Stimulated activated CD8-positive, alpha-beta memory T cell treated with anti-CD3 and anti-CD28 coated beads, Interleukin-12 subunit alpha, Interleukin-12 subunit beta, amount 100 ng/mL, for 24 hours (primary cell): ENCODE data around the gene KASH5.

ENCODE experiments used
- DNase-seq: peaks from one replicate; pipeline ENCODE4 v3.0.0-alpha.2; 2020; ENCODE audit errors: extremely low read depth

The KASH5 gene

DNA sequence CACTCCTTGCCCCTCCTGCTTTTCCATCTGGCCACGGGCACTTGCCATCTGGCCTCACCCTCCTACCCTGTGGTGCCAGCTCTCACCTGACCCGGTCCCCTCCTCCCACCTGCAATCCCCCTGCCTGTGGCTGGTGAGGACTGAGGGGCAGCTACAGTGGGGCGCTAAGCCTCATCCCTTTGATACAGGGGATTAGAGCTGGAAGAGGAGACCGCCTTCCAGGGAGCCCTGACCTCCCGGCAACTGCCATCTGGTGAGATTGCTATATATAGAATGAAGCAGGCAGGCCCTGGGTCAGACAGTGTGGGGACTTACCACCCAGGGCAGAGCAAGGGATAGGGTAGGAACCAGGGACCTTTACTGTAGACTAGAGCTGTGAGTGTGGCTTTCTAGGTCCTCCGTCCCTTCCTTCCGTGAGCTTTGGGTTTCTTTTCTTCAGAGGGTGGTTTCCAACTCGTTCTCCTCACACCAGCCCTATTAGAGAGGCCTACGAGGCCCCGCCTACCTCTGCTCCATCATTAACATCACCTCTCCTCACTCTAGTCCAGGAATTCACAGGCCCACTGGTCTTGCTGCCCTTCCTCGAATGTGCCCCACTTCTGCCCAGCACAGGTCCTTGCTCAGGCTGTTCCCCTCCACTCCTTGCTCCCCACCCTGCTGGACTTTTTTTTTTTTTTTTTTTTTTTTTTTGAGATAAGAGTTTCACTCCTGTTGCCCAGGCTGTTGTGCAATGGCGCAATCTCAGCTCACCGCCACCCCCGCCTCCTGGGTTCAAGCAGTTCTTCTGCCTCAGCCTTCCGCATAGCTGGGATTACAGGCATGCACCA lies 7.7 kb downstream of the KASH5 start:
- no peak for DNase-seq

DNA sequence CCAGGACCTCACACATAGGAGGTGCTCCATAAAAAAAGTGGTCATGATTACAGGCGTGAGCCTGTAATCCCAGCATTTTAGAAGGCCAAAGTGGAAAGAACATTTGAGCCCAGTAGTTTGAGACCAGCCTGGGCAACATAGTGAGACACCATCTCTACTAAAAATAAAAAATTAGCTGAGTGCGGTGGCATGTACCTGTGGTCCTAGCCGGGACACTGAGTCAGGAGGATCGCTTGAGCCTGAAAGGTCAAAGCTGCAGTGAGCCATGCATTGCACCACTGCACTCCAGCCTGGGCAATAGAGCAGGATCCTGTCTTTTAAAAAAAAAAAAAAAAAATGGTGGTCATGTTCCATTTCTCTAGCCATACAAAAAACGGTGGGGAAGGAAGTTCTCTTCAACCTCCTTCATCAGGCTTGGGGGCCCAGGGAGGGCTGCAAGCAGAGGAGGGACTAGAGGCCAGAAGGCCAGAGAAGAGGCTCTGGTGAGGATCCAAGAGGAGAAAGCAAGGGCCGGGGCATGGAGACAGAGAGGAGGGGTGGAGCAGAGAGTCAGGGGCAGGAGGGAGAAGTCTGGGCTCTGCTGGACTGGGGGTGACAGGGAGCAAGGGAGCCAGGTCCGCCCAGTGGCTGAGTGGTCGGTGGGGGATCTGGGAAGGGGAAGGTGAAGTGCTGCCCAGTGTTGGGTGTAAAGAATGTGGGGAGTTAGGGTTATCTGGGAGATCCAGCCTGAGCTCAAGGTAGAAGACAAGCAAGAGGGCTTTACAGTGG lies 8.9 kb downstream of the KASH5 start:
- no peak for DNase-seq

DNA sequence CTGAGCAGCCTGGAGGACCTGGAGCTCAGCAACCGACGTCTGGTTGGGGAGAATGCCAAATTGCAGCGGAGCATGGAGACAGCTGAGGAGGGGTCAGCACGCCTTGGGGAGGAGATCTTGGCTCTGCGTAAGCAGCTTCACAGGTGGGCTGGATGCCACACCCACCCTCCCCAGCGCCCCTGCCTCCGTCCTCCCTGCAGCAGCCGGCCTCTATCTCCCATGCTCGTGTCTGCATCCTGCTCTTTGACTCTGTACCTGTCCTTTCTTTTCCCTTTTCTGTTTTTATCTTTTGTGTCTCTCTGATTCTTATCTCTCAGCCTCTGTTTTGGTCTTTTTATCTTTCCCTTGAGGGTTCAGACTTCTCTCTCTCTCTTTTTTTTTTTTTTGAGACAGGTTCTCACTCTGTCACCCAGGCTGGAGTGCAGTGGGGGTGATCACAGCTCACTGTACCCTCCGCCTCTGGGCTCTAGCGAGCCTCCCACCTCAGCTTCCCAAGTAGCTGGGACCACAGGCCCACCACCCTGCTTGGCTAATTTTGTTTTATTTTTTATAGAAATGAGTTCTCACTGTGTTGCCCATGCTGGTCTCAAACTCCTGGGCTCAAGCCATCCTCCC lies 10.1 kb downstream of the KASH5 start:
- no peak for DNase-seq

DNA sequence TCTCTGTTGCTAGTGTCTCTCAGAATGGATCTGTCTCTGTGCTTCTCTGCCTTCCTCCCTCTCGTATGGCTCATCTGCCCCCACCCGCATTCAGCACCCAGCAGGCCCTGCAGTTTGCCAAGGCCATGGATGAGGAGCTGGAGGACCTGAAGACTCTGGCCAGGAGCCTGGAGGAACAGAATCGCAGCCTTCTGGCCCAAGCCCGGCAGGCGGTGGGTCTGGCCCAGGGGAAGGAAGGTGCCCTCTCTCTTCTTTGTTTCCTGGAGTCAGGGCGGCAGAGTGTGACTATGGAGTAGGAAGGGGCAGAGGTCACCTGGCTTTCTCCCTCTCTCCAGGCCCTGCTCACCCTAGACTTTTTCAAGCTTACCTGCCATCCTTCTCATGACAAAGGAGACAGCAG lies 10.9 kb downstream of the KASH5 start:
- no peak for DNase-seq

DNA sequence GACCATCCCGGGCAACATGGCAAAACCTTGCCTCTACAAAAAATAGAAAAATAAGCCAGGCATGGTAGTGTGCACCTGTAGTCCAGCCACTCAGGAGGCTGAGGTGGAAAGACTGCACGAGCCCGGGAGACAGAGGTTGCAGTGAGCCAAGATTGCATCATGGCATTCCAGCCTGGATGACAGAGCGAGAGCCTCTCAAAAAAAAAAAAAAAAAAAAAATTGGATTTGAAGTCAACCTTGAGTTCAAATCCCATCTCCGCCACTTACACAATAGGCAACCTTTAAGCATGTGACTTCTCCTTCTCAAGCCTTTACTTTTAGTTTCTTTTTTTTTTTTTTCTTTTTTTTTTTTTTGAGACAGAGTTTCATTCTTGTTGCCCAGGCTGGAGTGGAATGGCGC lies 12.0 kb downstream of the KASH5 start:
- DNase-seq: no peak

DNA sequence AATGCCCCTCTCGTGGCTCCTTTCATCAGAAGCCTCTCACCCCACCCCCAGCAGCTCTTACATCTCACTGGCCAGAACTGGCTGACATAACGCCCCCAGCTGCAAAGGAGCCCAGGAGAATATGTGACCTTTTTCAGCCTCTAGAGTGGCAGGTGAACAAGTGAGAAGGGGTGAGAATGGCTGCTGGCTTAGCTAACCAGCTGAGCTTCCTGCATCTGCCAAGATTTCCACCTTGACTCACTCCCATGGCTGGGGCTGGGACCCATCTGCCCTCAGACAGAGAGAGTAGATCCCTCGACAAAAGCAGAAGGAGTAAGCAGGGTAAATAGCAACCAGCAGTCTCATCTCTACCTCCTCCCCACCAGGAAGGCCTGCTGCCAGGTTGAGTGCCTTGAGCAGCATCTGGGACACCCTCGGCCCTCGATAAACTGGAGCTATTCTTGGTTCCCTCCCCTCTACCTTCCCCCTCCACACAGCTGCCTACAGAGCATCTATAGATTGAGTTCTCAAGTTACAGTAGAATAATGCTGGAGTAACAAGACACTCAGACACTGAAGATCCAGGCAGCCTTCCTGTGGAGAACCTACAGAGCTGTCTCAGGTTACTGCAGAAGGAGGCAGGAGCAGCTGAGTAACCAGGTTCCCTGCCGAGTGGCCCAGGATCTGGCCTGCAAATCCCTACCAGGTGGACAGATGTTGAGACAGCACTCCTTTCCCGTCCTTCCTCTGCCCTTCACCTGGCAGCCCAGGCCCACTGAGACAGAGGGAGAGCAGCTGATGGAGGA lies 15.5 kb downstream of the KASH5 start:
- DNase-seq: no peak

DNA sequence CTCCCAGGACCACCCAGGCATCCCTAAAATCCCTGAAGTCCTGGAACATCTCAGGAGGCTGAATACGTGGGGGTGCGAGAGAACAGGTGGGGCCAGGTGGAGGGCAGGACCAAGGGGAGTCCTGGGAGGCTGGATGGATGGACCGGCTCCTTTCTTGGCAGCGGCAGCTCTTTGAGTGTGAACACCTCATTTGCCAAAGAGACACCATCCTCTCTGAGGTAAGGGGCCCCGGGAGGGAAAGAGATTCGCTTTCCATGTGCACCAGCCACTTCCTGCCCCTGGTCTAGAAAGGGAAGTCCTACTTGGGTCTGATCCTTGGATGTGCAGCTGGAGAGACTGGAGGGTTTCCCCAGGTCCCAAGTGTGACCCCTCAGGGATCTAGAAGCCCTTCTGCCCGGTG lies 19.0 kb downstream of the KASH5 start:
- no peak for DNase-seq

DNA sequence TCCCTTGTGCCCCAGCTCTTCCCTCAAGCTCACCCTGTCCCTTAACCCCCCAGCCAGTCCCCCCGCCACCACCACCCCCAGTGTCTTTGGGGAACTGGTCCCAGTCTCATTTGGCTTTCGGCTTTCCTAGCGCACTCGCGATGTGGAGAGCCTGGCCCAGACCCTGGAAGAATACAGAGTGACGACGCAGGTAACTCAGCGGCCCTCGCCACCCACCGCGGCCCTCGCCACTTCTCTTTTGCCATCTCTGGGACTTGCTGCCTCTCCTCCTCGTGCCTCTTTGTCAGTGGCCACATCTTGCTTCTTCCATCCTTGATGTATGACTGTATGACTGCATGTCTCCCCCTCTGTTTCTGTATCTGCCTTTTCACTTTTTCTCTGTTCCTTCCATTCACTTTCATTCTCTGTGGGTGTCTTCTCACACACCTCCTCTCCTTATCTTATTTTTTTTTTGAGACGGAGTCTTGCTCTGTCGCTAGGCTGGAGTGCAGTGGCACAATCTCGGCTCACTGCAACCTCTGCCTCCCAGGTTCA lies 19.5 kb downstream of the KASH5 start:
- DNase-seq: no peak

DNA sequence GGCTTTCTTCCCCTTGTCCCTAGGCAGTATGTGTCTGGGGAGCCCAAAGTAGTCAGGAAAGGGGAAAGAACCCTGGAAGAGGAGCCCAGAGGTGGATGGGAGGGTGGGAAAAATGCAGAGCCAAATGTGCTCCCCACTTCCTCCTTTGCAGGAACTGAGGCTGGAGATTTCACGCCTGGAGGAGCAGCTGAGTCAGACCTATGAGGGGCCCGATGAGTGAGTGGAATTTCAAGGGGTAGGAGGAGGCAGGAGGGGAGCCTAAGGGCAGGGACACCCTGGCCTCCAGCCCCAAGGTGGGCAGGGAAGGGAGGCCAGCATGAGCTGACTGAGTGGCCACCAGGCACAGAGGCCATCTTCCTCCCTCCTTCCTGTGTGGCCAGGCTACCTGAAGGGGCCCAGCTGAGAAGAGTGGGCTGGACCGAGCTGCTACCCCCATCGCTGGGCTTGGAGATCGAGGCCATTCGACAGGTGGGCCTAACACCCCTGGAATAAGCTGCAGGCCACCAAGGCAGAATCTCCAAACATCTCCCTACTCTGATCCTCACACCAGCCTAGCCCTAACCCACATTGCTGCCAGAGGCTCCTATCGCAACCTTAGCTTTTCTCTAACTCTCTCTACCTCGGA lies 20.9 kb downstream of the KASH5 start:
- DNase-seq: no peak

DNA sequence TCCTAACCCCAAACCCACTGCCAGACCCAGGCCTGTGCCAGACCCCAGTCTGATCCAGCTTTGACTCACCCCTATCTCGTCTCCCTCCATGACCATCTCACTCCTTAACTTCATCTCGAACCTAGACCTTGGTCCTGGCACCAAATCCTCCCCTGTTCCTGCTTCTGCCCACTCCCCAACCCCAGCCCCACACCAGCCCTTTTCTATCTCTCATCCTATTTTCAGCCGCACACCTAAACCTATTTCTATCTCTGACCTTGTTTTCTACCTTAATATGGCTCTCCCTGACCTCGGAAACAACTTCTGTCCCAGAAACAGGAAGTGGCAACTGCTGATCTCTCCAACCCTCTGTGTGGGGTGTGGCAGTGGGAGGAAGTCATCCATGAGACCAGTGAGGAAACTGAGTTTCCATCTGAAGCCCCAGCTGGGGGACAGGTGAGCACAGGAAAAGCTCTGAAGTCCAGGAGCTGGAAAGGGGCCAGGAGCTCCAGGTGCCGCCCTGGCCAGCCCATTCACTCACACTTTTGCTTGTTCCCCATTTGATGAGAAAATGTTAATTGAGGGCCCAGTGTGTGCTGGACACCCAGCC lies 21.5 kb downstream of the KASH5 start:
- no peak for DNase-seq

DNA sequence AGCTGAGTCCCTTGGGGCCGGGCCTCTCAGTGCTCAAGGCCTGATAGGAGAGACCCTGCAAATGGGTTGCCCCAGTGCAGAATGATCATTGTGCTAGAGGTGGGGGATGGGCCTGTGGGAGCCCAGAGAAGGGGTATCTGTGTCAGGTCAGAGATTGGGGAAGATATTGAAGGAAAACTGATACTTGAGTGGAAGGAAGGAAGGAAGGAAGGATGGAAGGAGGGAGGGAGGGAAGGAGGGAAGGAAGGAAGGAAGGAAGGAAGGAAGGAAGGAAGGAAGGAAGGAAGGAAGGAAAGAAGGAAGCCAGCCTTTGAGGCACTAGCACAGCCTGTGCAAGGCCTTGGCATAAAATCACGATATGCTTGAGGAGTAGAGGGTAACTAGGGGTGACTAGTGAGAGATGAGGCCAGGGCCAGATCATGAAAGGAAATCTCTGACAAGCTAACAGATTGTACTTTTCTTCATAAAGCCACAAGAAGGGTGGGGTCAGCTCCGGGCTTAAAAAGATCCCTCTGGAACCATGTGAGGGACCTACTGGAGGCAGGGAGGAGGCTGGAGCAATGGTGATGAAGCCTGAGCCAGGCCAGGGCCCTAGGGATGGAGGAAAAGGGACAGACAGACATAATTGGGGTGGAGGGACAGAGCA lies 23.8 kb downstream of the KASH5 start:
- DNase-seq: no peak

DNA sequence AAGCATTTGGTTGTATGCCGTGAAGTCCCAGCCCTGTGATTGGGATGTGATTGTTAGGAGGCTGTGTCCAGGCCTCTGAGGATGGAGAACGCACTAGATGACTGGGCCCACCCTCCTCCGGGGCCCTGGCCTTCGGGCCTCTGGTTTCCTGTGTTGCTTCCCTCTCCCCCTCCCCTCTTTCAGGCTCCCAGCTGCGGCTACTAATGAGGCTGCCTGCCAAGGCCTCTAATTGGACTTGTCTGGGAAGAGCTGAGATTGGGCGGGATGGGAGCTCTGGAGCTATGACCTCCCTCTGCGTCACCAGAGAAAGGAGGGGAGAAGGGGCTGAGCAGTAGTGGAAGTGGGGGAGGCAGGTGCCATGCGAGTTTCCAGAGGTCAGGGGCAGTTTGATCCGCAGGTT lies 25.3 kb downstream of the KASH5 start:
- no peak for DNase-seq

DNA sequence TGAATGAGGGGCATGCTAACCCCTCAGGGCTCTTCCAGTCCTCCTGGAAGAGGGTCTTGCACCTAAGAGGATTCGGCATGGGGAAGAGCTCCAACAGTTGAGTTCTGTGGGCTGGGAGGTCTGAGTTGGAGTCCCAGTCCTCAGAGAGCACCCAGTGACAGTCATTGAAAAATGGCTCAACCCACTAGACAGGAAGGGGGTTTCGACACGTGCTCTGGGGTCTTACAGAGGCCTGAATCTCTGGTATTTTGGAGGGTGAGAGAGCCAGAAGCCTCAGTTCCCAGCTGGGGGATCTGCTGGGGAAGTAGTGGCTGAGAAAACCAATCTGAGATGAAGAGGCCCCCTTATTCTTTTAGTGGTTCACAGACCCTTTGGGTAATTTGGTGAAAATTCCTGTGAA lies 26.2 kb downstream of the KASH5 start:
- no peak for DNase-seq

DNA sequence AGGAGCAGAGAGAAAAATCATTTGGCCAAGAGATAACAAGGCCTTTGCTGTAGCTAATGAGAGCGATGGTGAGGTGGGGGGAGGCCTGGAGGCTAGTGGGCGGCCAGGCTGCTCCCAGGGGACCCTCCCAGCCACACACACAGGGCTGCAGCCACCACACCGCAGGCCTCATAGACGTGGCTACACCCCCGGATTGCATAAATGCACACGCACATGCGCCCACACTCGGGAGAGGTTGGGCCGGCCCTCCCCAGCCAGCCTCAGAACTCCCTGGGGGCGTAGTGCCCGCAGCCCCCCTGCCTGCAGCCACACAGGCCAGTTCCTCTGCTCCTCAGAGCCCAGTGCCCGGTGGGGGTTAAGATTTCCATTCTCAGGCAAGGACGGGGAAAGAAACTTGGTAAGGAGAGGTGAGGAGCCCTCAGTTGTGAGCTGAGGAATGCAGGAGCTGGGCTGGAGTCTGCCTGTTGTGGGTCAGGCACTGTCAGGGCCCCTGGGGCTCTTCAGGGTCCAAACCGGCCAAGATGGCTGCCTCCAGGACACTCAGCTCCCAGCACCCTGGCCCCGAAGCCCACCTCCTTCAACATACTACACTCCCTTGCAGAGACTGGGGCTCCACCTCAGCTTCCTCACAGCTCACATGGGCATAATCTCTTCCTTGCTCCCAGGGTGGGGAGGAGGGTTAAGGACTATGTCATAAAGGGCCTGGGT lies 27.2 kb downstream of the KASH5 start:
- no peak for DNase-seq

DNA sequence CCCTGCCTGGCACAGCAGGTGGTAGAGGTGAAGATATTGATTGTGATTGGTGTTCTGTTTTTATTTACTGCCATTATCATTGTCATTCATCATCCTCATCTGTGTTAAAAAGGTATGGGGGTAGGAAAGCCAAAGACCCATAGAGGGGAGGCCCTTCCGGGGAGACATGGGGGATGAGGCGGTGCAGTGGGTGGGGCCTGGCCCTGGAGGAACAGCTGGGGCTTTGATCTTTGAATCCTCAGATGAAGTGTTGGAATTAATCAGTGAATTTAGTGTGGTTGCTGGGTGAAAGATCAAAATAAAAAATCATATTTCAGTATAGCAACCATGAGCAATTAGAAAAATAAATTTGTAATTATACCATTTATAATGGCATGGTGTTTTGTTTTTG lies 27.8 kb downstream of the KASH5 start:
- DNase-seq: no peak

DNA sequence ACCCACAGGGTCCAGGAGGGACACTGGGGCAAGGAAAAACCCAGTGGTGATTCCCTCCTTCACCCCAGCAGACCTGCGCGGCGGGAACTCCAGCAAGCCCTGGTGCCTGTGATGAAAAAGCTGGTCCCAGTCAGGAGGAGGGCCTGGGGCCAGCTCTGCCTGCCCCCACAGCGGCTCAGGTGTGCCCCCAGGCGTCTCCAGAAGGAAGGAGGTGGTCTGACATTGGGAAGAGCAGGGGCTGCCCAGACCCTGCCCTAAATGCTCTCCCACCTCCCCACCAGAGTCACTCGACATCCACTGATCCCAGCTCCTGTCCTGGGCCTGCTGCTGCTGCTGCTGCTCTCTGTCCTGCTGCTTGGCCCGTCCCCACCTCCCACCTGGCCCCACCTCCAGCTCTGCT lies 29.0 kb downstream of the KASH5 start:
- no peak for DNase-seq

DNA sequence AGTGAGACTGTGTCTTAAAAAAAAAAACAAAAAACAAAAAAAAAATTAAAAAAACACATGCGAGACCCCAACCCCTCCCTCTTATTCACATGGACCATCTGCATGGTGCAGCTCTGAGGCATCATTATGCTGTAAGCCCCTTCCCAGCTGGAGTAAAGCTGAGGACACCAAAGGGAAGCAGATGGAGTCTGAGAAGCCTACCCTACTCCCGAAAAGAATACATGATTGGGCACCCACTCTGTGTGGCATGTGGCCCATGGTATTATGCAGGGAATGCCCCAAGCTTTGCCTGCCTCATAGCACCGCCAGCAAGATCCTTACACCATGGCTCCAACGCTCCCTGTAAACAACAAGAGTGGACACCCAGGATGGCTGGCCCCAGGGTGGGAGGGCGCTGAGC lies 30.5 kb downstream of the KASH5 start:
- DNase-seq: no peak

DNA sequence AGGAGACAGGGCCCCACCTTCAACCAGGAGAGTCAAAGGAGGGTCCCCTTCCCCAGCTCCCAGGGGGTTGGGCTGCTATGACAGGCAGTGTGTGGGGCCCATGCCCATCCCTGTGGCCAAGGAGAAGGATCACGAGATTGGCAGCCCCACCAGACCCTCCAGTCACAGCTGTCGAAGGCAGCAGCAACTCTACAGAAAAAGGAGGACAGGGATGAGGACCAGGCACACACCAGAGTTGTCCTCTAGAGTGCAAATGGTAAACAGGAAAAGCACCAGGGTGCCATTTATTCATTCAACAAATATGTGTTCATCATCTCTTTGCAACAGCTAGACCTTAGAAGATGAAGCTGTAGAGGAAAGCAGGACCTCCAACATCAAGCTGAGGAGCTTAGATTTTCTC lies 31.1 kb downstream of the KASH5 start:
- DNase-seq: no peak

DNA sequence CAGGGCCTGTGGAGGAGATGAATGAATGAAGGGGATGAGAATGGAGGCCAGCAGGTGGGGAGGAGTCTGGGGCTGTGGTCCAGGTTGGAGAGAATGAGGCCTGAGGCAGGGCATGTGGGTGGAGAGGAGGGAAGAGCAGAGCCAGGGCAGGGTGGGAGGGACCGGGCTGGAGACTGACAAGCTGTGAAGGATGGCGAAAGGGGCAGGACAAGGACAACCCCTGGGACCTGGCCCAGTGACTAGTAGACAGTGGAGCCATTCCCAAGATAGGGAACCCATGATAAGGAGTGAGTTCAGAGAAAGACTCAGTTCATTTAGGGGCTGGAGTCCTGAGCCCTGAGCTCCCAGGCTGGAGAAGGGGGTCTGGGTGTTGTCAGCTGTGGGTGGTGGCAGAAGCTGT lies 32.2 kb downstream of the KASH5 start:
- DNase-seq: no peak
